ENCODE data around the gene ROR1.

Gene ROR1

GRCh38 chr1:64038965-64039364 is 265.1 kb downstream of the ROR1 start:
- no peak for DNase-seq

GRCh38 chr1:64039390-64039926 is 265.6 kb downstream of the ROR1 start:
- DNase-seq, result no peak

GRCh38 chr1:64041371-64042131 is 267.7 kb downstream of the ROR1 start:
- no peak for DNase-seq

DNA sequence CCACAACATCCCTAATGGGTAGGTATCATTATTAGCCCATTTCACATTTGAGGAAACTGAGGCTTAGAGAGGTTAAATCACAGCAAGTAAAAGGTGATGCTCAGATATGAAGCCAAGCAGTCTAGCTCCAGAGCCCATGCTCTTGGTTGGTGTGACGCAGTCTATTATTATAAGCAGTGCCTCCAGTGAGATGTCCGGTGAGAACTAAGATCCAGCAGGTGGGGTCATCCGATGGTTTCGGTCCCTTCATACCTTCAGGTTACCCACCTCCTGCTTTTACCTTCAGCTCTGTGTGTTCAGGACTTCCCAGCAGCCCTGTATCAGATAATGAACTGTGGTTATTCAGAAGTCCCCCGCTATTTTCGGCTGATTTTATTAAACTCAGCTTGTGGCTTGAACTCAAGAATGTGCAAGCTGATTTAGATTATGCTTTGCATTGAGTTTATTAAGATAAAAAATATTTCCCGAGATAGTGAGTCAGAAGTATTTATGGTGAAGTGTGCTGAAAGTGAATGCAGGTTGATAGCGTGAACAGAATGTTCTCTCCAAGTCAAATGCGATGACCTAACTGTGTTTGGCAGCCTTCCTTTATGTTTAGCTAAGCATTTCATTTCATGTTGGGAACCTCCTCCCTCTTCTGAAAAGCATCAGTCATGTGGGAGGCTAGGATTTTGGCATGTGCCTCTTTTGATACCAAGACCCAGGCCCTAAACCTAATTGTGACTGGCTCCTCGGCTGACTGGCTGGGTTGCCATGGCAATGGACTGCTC is 268.7 kb downstream of the ROR1 start:
- DNase-seq, result no peak

- DNase-seq, result no peak
These were observed 269.5 kb downstream of the ROR1 start for GRCh38 chr1:64043288-64043687.

GRCh38 chr1:64043976-64044375 is 270.2 kb downstream of the ROR1 start:
- no peak for DNase-seq

GRCh38 chr1:64046243-64046642 is 272.4 kb downstream of the ROR1 start:
- no peak for DNase-seq

GRCh38 chr1:64046891-64047290 is 273.1 kb downstream of the ROR1 start:
- no peak for DNase-seq

DNA sequence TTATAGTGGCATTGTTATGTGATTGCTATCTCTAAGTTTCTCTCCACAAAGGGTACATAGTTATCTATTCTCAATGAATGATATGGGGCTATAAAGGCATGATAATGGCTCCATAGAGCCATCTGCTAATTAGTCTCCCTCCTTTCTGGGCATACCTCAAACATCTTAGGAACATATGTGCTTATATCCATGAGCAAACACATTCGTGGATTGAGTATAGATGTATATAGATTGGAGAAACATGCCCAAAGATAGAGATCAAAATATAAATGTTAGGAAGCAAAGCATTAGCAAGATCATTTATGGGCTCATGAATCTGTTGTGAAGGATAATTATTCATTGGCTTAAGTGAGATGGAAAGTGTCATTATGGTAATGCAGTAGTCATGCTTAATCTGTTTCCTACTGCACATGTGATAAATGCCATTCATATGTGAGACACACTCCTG is 273.8 kb downstream of the ROR1 start:
- no peak for DNase-seq

GRCh38 chr1:64049900-64050540 is 276.2 kb downstream of the ROR1 start:
- no peak for DNase-seq

DNA sequence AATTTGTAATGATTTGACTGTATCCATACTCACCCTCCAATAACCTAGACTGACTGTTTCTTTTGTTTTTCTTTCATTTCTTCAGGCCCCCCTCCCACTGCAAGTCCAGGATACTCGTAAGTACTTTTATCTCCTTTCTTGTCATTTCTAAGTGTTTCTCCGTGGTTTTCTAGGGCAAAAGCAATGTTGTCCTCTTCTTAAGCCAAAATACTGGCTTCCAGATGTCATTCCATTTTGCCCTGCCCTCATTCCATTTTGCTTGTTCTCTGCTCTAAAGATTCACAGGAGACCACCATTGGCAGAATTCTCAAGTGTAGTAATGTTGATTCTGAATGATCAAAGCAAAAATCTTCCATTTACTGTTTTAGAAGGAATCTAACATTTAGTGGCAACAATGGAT is 276.8 kb downstream of the ROR1 start:
- DNase-seq, result no peak

DNA sequence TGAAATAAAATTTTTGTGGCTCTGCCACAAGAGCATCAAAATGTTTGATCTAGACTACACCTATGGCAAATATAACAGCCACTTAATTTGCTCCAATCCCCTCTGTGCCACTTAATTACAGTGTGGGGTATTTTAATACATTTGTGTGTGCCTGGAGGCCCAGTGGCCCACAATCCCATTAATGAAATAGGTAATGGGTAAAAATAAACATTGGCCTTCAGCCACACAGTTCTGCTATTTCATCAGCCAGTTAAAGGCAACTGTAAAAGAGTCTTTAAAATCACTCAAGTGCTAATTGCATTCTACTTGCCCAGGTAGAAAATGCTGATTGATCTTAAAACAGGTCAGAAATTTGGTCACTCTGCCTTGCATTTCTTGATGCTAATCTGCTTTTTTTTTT is 278.0 kb downstream of the ROR1 start:
- DNase-seq, result no peak

DNA sequence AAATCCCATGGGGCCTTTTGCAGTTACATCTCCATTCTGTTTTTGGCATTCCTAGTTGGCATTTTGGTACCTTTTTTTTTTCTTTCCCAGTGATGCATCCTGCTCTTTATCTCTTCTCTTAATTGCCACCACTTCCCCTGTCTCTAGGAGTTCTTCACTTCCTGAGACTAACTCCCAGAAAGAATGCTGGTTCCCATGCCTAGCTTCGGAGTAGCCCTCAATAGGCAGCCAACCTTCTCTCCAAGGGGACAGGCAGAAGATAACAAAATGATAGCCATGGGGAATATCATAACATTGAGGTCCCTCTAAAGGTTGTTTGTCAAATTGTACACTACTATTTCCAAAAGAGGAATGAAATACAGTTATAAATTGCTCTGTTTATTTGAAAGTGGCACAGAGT is 279.0 kb downstream of the ROR1 start:
- no peak for DNase-seq

DNA sequence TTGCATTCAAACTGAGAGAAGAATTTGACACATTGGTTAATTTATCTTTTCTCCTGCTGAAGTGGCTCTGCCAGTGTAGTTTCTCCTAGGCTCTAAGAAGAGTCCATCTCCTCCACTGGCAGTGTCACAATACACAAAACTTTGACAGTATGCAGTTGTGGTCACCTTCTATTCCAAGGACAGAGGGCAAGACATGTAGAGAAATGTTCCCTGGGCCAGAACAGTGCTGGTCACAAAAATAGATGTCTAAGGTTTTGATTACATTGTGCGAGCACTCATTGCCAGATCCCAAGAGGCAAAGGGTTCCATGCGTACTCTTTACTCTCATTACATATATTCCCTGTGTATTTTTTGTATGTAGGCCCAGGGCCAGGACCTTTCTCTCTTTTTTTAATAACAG is 281.5 kb downstream of the ROR1 start:
- DNase-seq, result no peak

GRCh38 chr1:64059556-64059955 is 285.7 kb downstream of the ROR1 start:
- DNase-seq, result no peak

DNA sequence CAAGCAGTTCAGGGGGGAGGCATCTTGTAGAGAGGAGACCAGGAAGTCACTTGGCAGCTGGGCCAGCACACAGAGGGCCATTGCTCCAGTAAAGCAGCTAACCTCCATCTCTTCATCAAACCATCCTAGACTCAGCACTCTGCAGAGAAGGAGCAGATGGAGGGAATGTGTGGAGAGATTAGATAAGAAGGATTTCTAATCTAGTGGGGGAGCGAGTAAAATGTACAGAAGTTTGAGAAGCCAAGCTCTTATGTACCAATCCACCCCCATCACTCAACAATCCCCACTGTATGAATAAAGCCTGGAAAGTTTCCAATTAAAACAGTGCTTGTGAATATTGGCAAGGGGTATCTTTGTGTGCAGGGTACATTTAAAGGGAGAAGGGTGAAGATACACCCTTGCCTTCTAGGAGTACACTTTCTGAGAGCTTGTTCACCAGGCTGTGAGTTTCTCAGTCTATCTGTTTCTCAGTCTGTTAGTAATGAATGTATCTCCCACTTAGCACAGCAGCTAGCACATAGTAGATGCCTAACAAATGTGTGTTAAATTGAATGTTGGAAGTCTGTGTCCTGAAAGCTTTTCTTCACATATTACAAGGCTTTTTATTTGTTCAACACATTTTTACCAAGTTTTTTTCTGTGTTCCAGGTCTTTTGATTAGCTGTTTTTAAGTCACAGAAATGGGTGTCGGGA is 286.9 kb downstream of the ROR1 start:
- no peak for DNase-seq

- no peak for DNase-seq
These were observed 287.8 kb downstream of the ROR1 start for GRCh38 chr1:64061430-64062104.

GRCh38 chr1:64062529-64062928 is 288.7 kb downstream of the ROR1 start:
- no peak for DNase-seq

DNA sequence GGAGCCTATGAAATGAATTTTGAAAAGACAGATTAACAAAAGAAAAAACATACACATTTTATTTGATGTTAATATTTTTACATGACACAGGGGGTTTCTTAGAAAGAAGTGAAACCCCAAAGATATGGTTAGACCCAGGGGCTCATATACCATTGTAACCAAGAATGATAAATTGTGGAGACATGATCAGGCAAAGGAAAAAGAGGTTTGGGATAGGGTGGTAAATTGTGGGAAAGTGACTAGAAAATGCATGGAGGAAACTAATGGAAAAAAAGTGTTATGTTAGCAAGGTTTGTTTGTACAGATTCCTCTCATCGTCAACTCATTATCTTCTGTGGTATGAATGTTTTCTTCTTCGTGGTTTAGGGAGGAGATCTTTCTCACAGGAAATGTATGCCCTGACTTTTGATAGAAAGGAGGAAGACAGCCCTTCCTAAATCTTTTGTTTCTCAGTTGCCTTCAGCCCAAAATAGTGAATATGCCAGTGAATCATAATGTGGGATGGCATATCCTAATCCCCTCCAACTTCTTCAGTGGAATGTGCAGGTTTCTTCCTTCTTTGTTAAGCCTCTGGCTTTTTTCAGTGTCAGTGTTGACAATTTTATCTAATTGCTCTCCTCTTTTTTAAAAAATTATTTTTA is 289.2 kb downstream of the ROR1 start:
- no peak for DNase-seq

- no peak for DNase-seq
These were observed 291.8 kb downstream of the ROR1 start for GRCh38 chr1:64065571-64065970.

DNA sequence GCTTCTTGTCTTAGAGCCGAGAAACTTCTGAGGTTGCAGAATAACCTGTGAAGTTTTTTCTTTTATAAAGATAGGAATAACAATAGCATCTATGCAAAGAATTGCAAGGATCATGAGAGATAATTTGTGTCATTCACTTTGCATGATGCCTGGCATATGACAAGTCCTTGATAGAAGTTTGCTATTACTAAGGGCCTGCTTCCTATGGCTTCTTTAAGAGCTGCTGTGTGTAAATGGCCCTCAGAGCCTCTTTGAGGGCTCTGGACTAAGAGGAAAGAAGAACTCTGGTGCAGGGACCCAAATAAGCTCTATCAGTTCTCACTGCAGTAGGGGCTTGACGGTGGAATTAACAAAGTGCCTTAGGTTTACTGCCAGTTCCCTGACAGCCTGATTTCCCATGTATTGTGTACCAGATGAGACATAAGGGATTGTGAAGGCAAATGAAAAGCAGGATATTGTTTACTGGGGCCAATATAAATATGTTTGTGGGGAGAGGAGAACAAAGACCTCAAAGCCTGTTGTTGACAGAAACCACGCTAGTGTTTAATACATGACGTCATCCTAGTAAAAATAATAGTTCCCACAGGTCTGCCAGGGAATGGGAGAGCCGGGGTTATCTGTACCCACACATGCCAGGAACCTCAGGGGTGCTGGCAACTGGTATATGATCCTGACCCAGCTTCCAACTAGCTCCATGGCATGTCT is 298.4 kb downstream of the ROR1 start:
- no peak for DNase-seq

Measured in stimulated activated naive CD4-positive, alpha-beta T cell (primary cell).